Thyroid gland (tissue), 4 donors: ENCODE measurements around the gene ADARB2.
"Not testable (repeated sequence)": the region's sequence is repeated elsewhere in the genome, so short reads cannot be mapped to it uniquely, and the experiment has no call there.

ENCODE experiments used
- CTCF ChIP-seq, 6 experiments: fragments of 200-600 bp in 3 of 6; fragments of 450-650 bp in 3 of 6; sonication (generic) in 3 of 6; IDR thresholded peaks; one replicate each; pipeline ENCODE4 v1.5.1; 2016 to 2019; ENCODE audit warnings: antibody characterized with exemption in 6 of 6, mild to moderate bottlenecking in 2 of 6, inconsistent platforms in 1 of 6, moderate library complexity in 1 of 6
- POLR2A ChIP-seq, 2 donors: fragments of 450-650 bp; IDR thresholded peaks; one replicate each; pipeline ENCODE4 v1.6.1; 2017; ENCODE audit warnings: antibody characterized with exemption in 2 of 2, mild to moderate bottlenecking in 2 of 2, moderate library complexity in 1 of 2

GRCh38 chr10:1326514-1326913 is 410.8 kb downstream of the ADARB2 start:
- TF ChIP-seq CTCF, POLR2A (IDR thresholded peaks at IDR 0.05): not testable (repeated sequence)
